ENCODE results near the gene KIZ. TPM values are rescaled to one million over a fixed set of nuclear protein-coding genes. Genes with fewer than 3 reads are reported as not detected.

Gene KIZ
- total RNA-seq, 1 experiment from 2014 or later: 17.6 TPM

DNA sequence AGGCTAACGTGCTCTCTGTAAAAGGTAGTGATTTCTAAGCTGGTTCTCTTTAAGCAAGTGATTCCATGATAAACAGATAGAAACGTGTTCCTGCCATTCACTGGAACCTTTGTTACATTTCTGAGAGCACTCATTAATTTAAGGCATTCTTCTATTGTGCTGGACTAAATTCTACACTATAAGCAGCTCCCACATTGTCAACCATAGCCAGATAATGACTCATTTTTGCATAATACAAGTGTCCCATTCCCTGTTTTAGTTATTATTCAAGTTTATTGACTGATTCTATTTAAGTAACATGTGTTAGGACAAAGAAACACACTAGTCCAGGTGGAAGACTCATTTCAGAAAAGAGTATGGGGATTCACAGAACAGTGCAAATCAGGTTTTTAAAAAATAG, 163.8 kb downstream of the KIZ start:
- H3K9ac ChIP-seq (ENCODE audit: low read length): no peak overlapping the region
- ATAC-seq (no peak), DNase-seq (ENCODE audit: low read depth, low spot score) (no peak)
- no TSS peak for BruUV-seq (replicated peaks)
- TF ChIP-seq JUND (IDR thresholded peaks at IDR 0.05) (no peak), CEBPB (IDR thresholded peaks at IDR 0.05; ENCODE audit: low read depth) (no peak)
- TF ChIP-seq, protein P1, sequence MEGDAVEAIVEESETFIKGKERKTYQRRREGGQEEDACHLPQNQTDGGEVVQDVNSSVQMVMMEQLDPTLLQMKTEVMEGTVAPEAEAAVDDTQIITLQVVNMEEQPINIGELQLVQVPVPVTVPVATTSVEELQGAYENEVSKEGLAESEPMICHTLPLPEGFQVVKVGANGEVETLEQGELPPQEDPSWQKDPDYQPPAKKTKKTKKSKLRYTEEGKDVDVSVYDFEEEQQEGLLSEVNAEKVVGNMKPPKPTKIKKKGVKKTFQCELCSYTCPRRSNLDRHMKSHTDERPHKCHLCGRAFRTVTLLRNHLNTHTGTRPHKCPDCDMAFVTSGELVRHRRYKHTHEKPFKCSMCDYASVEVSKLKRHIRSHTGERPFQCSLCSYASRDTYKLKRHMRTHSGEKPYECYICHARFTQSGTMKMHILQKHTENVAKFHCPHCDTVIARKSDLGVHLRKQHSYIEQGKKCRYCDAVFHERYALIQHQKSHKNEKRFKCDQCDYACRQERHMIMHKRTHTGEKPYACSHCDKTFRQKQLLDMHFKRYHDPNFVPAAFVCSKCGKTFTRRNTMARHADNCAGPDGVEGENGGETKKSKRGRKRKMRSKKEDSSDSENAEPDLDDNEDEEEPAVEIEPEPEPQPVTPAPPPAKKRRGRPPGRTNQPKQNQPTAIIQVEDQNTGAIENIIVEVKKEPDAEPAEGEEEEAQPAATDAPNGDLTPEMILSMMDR (IDR thresholded peaks at IDR 0.05 in 2 of 3, conservative IDR thresholded peaks at IDR 0.05 in 1 of 3; ENCODE audit: borderline replicate concordance in 1 of 3, insufficient read depth in 1 of 3, low read depth in 2 of 3, low read length in 2 of 3): no peak
- H3K9me2 ChIP-seq (ENCODE audit: insufficient read depth): no peaks in the 10 kb centered on the region
- no peak overlapping the region for H3K27ac ChIP-seq (ENCODE audit: low read depth, low read length)
- ChIA-PET CTCF (no interaction called here), RAD21 (ENCODE audit: low non-redundant PET in 1 of 2, low total read pairs in 2 of 2, uncharacterized antibody in 2 of 2, unreplicated experiment in 2 of 2) (no interaction called here), POLR2A (no interaction called here)
- H3K36me3 ChIP-seq (ENCODE audit: control insufficient read depth in 1 of 2, insufficient read depth in 2 of 2, low read length in 2 of 2): no peaks in the 10 kb centered on the region
- H3K4me3 ChIP-seq (replicated peaks in 1 of 2; ENCODE audit: low read depth in 1 of 2, low read length in 2 of 2): no peak overlapping the region
- H3K4me1 ChIP-seq (ENCODE audit: control insufficient read depth in 1 of 2, insufficient read depth in 2 of 2, low read length in 2 of 2): no peaks in the 10 kb centered on the region
- intact Hi-C loops (cut with micrococcal nuclease): no loop called here
- H3K79me2 ChIP-seq (ENCODE audit: insufficient read depth, low read length): no peaks in the 10 kb centered on the region
- no peak overlapping the region for H2AFZ ChIP-seq (ENCODE audit: low read depth, low read length, poor library complexity, severe bottlenecking)
- no peaks in the 10 kb centered on the region for H4K20me1 ChIP-seq (ENCODE audit: insufficient read depth)
- no peak overlapping the region for H3K4me2 ChIP-seq (ENCODE audit: low read length)
- no peaks in the 10 kb centered on the region for H3K9me3 ChIP-seq (ENCODE audit: control insufficient read depth in 1 of 2, insufficient read depth in 1 of 2, low read depth in 1 of 2, low read length in 2 of 2)
- no peaks in the 10 kb centered on the region for H3K27me3 ChIP-seq (ENCODE audit: insufficient read depth, low read length)

- H3K9me2 ChIP-seq (ENCODE audit: insufficient read depth): no peaks in the 10 kb centered on the region
- no peaks in the 10 kb centered on the region for H3K79me2 ChIP-seq (ENCODE audit: insufficient read depth, low read length)
- intact Hi-C loops (cut with micrococcal nuclease): no loop called here
- H3K9ac ChIP-seq (ENCODE audit: low read length): no peak overlapping the region
- H3K4me2 ChIP-seq (ENCODE audit: low read length): no peak overlapping the region
- DNase-seq (ENCODE audit: low read depth, low spot score) (no peak), ATAC-seq (no peak)
- no peak overlapping the region for H3K4me3 ChIP-seq (replicated peaks in 1 of 2; ENCODE audit: low read depth in 1 of 2, low read length in 2 of 2)
- H3K4me1 ChIP-seq (ENCODE audit: control insufficient read depth in 1 of 2, insufficient read depth in 2 of 2, low read length in 2 of 2): no peaks in the 10 kb centered on the region
- ChIA-PET POLR2A (no interaction called here), RAD21 (ENCODE audit: low non-redundant PET in 1 of 2, low total read pairs in 2 of 2, uncharacterized antibody in 2 of 2, unreplicated experiment in 2 of 2) (no interaction called here), CTCF (no interaction called here)
- H4K20me1 ChIP-seq (ENCODE audit: insufficient read depth): no peaks in the 10 kb centered on the region
- H2AFZ ChIP-seq (ENCODE audit: low read depth, low read length, poor library complexity, severe bottlenecking): no peak overlapping the region
- no peaks in the 10 kb centered on the region for H3K27me3 ChIP-seq (ENCODE audit: insufficient read depth, low read length)
- no peaks in the 10 kb centered on the region for H3K9me3 ChIP-seq (ENCODE audit: control insufficient read depth in 1 of 2, insufficient read depth in 1 of 2, low read depth in 1 of 2, low read length in 2 of 2)
- H3K27ac ChIP-seq (ENCODE audit: low read depth, low read length): no peak overlapping the region
- no peaks in the 10 kb centered on the region for H3K36me3 ChIP-seq (ENCODE audit: control insufficient read depth in 1 of 2, insufficient read depth in 2 of 2, low read length in 2 of 2)
- no TSS peak for BruUV-seq (replicated peaks)
- TF ChIP-seq, protein P2, sequence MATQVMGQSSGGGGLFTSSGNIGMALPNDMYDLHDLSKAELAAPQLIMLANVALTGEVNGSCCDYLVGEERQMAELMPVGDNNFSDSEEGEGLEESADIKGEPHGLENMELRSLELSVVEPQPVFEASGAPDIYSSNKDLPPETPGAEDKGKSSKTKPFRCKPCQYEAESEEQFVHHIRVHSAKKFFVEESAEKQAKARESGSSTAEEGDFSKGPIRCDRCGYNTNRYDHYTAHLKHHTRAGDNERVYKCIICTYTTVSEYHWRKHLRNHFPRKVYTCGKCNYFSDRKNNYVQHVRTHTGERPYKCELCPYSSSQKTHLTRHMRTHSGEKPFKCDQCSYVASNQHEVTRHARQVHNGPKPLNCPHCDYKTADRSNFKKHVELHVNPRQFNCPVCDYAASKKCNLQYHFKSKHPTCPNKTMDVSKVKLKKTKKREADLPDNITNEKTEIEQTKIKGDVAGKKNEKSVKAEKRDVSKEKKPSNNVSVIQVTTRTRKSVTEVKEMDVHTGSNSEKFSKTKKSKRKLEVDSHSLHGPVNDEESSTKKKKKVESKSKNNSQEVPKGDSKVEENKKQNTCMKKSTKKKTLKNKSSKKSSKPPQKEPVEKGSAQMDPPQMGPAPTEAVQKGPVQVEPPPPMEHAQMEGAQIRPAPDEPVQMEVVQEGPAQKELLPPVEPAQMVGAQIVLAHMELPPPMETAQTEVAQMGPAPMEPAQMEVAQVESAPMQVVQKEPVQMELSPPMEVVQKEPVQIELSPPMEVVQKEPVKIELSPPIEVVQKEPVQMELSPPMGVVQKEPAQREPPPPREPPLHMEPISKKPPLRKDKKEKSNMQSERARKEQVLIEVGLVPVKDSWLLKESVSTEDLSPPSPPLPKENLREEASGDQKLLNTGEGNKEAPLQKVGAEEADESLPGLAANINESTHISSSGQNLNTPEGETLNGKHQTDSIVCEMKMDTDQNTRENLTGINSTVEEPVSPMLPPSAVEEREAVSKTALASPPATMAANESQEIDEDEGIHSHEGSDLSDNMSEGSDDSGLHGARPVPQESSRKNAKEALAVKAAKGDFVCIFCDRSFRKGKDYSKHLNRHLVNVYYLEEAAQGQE (IDR thresholded peaks at IDR 0.05; ENCODE audit: low read depth): no peak
- no peak for TF ChIP-seq ZNF274 (IDR thresholded peaks at IDR 0.05; ENCODE audit: low read depth, low read length)
- no peak for TF ChIP-seq FOSL1 (IDR thresholded peaks at IDR 0.05; ENCODE audit: low read depth)
- TF ChIP-seq, protein P3, sequence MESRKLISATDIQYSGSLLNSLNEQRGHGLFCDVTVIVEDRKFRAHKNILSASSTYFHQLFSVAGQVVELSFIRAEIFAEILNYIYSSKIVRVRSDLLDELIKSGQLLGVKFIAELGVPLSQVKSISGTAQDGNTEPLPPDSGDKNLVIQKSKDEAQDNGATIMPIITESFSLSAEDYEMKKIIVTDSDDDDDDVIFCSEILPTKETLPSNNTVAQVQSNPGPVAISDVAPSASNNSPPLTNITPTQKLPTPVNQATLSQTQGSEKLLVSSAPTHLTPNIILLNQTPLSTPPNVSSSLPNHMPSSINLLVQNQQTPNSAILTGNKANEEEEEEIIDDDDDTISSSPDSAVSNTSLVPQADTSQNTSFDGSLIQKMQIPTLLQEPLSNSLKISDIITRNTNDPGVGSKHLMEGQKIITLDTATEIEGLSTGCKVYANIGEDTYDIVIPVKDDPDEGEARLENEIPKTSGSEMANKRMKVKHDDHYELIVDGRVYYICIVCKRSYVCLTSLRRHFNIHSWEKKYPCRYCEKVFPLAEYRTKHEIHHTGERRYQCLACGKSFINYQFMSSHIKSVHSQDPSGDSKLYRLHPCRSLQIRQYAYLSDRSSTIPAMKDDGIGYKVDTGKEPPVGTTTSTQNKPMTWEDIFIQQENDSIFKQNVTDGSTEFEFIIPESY (IDR thresholded peaks at IDR 0.05; ENCODE audit: extremely low read depth, insufficient replicate concordance, low read length): no peak
- no peak for TF ChIP-seq SP1 (IDR thresholded peaks at IDR 0.05; ENCODE audit: low read depth)
- TF ChIP-seq, protein P4, sequence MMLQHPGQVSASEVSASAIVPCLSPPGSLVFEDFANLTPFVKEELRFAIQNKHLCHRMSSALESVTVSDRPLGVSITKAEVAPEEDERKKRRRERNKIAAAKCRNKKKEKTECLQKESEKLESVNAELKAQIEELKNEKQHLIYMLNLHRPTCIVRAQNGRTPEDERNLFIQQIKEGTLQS (IDR thresholded peaks at IDR 0.05): no peak
- no peak for TF ChIP-seq ELF1 (IDR thresholded peaks at IDR 0.05; ENCODE audit: borderline replicate concordance, low read depth)
- TF ChIP-seq RAD21 (IDR thresholded peaks at IDR 0.05; ENCODE audit: low read depth): no peak
- TF ChIP-seq CBX3 (IDR thresholded peaks at IDR 0.05; ENCODE audit: low read depth): no peak
- TF ChIP-seq ZFX (IDR thresholded peaks at IDR 0.05): no peak
- TF ChIP-seq EZH2phosphoT487 (IDR thresholded peaks at IDR 0.05; ENCODE audit: borderline replicate concordance): no peak
- TF ChIP-seq, protein P5, sequence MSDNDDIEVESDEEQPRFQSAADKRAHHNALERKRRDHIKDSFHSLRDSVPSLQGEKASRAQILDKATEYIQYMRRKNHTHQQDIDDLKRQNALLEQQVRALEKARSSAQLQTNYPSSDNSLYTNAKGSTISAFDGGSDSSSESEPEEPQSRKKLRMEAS (IDR thresholded peaks at IDR 0.05): no peak
Measured at GRCh38 chr20:21291026-21291425, 165.1 kb downstream of the KIZ start.
